Stimulated activated CD4-positive, alpha-beta T cell treated with anti-CD3 and anti-CD28 coated beads, Interleukin-4, amount 100 ng/mL, for 1 hour (primary cell): ENCODE results near the gene ZFAND3.

Experiments used
- DNase-seq: peaks from one replicate; pipeline ENCODE4 v3.0.0-alpha.2; 2020

ZFAND3 gene

GRCh38 chr6:37827603-37828265 lies 8.2 kb downstream of the ZFAND3 start:
- DNase-seq = no peak

DNA sequence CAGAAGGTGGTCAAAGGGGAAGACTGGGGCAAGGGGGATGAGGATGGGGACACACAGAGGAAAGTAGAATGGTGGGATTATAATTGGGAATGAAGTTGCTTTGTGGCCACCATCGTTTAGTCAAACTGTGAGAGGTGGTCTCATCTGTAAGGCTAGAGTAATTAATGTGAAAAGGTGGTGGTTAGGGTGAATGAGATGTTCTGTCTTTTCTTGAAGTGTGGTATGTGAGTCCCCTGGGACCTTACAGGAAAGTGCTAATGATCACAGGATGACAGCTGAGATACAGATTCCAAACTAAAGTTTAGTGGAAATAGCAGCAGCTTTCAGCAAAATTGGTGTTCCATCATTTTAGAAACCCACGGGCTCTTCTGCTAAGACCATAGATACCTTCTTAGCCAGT lies 10.7 kb downstream of the ZFAND3 start:
- no peak for DNase-seq

- no peak for DNase-seq
Observed at GRCh38 chr6:37831457-37831856, 11.9 kb downstream of the ZFAND3 start.

DNA sequence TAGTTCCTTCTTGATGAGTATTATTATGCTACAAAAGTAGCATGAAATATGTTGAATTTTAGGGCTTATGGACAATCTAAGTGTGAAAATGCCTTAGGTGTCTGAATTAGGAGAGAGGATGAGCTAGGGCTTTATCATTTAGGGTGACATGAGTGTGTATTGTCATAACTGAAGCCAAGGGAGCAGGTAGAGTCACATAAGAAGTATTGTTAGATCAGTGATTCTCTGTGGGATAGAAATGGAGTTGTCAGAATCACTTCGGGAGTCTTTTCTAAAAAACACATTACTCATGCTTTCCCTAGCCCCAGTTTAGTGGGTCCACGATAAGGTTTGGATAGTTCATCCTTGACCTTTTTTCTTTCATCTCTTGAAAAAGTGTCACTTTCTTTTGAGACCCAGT lies 16.4 kb downstream of the ZFAND3 start:
- no peak for DNase-seq

DNA sequence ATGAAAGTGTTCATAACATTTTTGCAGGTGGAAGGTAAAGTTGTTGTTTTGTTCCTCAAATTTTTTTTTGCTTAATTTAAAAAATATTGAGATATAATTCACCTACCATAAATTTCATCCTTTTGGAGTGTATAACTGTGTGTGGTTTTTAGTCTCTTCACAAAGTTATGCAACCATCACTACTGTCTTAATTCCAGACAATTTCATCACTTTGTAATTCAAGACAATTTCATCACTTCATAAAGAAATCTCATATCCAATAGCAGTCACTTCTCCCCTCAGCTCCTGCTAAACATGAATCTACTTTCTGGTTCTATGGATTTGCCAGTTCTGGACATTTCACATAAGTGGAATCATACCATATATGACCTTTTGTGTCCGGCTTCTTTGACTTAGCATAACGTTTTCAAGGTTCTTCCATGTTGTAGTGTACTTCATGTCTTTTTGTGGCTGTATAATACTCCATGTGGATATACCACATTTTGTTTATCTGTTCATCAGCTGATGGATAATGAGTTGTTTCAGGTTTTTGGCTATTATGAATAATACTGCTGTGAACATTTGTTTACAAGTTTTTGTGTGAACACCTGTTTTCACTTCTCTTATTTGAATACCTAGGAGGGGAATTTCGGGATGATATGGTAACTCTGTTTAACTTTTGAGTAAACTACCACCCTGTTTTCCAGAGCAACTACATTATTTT lies 18.8 kb downstream of the ZFAND3 start:
- no peak for DNase-seq

- DNase-seq = no peak
Observed at GRCh38 chr6:37840143-37840939, 20.8 kb downstream of the ZFAND3 start.

GRCh38 chr6:37840940-37841300 lies 21.4 kb downstream of the ZFAND3 start:
- no peak for DNase-seq

DNA sequence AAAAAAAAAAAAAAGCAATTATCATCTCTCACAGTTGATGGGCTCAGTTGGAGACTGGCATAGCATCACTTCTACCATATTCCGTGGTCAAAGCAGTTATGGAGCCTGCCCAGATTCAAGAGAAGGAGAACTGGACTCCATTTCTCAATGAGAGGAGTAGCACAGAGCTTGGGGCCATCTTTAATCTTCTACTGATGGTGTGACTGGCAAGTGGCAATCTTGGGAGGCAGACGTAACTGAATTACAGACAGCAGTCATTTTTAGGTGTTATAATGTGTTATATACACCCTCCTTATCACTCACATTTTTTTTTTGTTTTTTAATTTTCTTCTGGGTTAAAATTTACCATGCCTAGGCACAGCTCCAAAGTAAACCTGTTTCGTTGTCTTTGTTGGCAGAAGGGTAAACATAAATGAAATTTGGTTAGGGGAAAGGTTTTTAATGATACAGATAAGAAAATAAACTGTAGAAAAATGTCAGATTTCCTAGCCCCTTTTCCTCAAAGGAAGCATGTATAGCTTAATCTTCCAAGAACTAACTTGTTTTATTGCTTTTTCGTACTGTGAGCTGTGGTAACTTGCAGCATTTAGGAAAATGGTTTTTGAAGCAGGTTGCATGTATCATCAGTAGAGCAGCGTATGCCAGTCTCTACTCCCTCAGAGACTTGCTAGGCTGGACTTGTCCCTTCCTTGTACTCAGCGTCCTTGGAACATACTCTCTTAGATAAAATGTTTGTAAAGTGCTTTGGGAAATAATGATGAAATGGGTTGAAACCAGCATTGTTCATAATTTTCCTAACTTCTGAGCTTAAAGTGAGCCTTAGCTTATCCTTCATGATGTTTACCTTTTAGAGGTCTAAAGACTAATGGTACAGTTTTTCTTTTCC lies 25.7 kb downstream of the ZFAND3 start:
- DNase-seq = no peak

GRCh38 chr6:37845930-37846329 lies 26.4 kb downstream of the ZFAND3 start:
- no peak for DNase-seq

DNA sequence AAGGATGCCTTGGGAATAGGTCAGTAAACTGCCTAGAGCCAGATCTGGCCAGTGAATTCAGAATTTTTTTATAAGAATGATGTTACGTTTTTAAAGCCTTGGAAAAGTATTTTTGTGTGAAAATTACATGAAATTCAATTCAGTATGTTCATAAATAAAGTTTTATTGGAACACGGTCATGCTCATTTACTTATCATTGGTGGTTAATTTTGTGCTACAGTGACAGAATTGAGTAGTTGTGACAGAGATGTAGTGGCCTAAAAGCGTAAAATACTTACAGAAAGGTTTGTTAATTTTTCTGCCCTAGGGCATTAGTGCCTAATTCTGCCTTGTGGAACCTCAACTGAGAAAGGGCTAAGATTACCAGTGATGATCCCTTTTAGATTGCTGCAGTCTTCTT lies 28.2 kb downstream of the ZFAND3 start:
- no peak for DNase-seq

DNA sequence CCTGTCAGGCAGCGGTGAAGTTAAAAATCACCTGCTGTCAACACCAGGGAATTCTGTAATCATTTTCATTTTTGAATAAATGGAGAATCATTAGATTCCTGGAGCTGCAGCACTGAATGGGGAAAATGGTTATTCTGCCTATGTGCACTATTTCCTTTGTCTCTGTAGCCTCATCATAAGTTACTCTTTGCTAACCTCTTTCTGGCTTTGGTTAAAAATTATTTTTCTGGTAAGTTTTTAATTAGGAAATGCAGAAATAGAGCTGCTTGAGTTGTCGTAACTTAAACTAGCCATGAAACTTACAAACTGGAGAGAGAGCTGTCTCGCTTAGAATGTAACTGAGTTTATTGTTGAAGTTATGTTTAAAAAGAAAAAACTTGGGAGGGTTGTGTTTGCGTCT lies 28.8 kb downstream of the ZFAND3 start:
- no peak for DNase-seq

GRCh38 chr6:37850260-37850659 lies 30.7 kb downstream of the ZFAND3 start:
- DNase-seq = no peak

GRCh38 chr6:37850728-37851285 lies 31.3 kb downstream of the ZFAND3 start:
- DNase-seq = no peak

- no peak for DNase-seq
Observed at GRCh38 chr6:37851997-37852524, 32.5 kb downstream of the ZFAND3 start.

- no peak for DNase-seq
Observed at GRCh38 chr6:37856285-37856684, 36.8 kb downstream of the ZFAND3 start.

DNA sequence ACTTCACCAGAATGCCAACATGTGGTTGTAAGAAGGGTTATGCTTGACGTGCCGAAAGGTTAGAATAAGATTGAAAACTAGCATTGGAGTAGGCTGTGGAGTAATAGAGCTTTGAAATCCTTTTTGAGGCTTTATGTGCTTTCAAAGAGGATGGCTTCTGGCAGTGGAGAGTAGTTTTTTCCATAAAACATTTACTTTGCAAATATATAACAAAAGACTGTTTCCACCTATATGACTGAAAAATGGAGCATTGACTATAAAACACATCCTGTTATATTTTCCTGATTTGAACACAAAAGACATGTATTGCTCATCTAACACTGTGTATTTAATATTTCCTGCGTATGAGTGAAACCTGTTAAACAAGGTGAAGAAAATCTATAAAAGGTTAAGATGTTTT lies 38.8 kb downstream of the ZFAND3 start:
- DNase-seq = no peak

- DNase-seq = no peak
Observed at GRCh38 chr6:37860226-37860839, 40.8 kb downstream of the ZFAND3 start.

DNA sequence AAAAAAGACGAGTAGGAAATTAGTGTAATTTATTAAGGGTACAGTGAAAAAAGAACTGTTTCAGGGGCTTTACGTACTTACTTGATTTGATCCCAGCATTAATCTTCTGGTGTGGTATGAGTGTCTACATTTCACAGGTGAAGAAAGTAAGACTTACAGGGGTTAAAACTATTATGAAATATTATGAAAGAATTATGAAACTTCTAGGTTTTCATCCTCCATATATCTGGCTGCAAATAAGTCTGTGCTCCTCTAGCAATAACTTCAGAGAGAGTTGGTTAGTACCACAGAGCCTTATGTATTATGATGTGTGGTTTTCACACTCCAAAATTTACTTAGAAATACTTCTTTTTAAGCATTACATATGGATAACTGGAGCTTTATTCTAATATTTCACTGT lies 41.9 kb downstream of the ZFAND3 start:
- DNase-seq = no peak

GRCh38 chr6:37862430-37862829 lies 42.9 kb downstream of the ZFAND3 start:
- no peak for DNase-seq

DNA sequence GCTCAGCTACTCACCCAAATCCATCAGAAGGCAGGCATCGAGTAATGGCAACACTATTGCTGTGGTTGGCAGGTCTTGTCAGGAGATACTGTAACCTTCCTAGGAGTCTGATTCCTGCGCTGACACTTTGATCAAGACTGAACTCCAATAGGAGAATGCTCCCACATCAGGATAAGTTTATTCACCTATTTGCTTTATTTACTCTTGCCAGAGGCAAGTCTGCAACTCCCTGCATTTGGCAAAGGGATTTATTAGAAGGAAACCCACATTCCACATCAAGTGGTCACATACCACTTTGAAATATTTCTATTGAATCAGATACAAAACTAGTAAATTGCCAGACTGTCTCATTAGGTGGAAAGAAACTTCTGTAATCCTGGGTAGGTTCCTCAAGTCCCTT lies 43.5 kb downstream of the ZFAND3 start:
- DNase-seq = no peak

DNA sequence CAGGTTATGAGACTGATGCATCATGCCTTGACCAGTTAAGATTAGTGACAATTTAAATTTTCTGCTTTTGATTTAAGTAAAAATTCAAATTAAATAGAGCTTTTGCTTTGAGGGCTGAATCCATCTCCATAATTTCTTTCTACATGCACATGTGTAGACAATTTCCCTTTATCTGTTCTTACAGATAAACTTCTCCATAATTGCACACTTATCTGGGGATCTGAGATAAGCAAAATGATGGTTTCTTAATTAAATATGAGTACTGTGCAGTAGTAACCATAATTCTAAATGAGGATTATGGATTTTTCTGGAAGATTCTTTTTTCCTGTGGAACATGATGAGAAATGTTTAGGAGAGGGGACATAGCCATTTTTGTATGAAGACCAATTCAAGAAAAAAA lies 44.7 kb downstream of the ZFAND3 start:
- DNase-seq = no peak

- DNase-seq = no peak
Observed at GRCh38 chr6:37865504-37865903, 46.0 kb downstream of the ZFAND3 start.
